ENCODE measurements around the gene ZGLP1.
A peak's percentile ranks its signal among the peaks of the same experiment; 100 is the strongest.
"Not testable (repeated sequence)": the region's sequence is repeated elsewhere in the genome, so short reads cannot be mapped to it uniquely, and the experiment has no call there.

The ZGLP1 gene

DNA sequence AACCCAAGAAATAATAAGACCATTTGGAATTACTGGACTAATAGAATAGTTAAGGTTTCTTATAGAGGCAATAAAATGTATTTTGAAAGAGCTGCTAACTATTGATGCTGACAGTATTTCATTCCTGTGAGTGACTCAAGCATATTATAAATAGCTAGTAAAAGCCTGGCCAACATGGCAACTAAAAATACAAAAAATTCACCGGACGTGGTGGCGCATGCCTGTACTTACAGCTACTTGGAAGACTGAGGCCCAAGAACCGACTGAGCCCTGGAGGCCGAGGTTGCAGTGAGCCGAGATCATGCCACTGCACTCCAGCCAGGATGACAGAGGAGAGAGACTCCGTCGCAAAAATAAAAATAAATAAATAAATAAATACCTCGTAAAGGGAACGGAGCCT, 35.2 kb upstream of the ZGLP1 start:
- peaks cover 4% of the 10 kb centered on the region for H3K36me3 ChIP-seq
- H3K27me3 ChIP-seq (ENCODE audit: insufficient read depth, low read depth, severe bottlenecking), result no peaks in the 10 kb centered on the region
- H3K4me3 ChIP-seq (ENCODE audit: low read depth, low read length), result no peak overlapping the region
- DNase-seq, result no peak
- TF ChIP-seq, protein P1, sequence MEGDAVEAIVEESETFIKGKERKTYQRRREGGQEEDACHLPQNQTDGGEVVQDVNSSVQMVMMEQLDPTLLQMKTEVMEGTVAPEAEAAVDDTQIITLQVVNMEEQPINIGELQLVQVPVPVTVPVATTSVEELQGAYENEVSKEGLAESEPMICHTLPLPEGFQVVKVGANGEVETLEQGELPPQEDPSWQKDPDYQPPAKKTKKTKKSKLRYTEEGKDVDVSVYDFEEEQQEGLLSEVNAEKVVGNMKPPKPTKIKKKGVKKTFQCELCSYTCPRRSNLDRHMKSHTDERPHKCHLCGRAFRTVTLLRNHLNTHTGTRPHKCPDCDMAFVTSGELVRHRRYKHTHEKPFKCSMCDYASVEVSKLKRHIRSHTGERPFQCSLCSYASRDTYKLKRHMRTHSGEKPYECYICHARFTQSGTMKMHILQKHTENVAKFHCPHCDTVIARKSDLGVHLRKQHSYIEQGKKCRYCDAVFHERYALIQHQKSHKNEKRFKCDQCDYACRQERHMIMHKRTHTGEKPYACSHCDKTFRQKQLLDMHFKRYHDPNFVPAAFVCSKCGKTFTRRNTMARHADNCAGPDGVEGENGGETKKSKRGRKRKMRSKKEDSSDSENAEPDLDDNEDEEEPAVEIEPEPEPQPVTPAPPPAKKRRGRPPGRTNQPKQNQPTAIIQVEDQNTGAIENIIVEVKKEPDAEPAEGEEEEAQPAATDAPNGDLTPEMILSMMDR (IDR thresholded peaks at IDR 0.05; ENCODE audit: low read depth, low read length), result no peak
- no peak overlapping the region for H3K27ac ChIP-seq
- no peaks in the 10 kb centered on the region for H3K9me3 ChIP-seq (ENCODE audit: severe bottlenecking)

DNA sequence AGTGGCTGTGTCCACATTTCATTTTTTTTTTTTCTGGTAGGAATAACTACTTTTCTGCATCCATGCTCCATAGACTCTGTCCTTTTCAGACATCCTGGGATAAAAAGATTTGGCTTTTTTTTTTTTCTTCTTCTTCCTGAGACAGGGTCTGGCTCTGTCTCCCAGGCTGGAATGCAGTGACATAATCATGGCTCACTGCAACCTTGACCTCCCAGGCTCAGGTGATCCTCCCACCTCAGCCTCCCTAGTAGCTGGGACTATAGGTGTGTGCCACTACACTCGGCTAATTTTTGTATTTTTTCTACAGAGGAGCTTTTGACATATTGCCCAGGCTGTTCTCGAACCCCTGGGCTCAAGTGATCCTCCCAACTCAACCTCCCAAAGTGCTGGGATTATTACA, 33.9 kb upstream of the ZGLP1 start:
- TF ChIP-seq, protein P1 (IDR thresholded peaks at IDR 0.05; ENCODE audit: low read depth, low read length), result no peak
- Histone ChIP-seq H3K4me3 (ENCODE audit: low read depth, low read length) (no peak overlapping the region), H3K27me3 (ENCODE audit: insufficient read depth, low read depth, severe bottlenecking) (no peaks in the 10 kb centered on the region), H3K9me3 (ENCODE audit: severe bottlenecking) (no peaks in the 10 kb centered on the region), H3K27ac (no peak overlapping the region), H3K36me3 (no peaks in the 10 kb centered on the region)
- no peak for DNase-seq

DNA sequence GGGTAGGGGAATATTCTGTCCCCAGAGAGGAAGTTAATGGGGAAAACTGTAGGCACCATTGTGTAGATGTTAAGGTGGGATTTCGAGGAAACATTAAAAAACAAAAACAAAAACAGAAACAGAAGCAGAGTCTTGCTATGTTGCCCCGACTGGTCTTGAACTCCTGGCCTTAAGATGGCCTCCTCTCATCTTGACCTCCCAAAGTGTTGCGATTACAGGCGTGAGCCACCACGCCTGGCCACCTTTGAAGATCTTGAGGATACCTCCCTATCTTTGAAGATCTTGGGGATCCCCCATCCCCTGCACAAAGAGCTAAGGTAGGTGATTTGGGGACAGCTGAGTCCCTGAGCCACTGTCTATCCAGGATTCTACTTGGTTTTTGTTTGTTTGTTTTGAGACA, 30.4 kb upstream of the ZGLP1 start:
- Histone ChIP-seq H3K9me3 (ENCODE audit: severe bottlenecking) (no peaks in the 10 kb centered on the region), H3K36me3 (peaks cover 1% of the 10 kb centered on the region), H3K27ac (no peak overlapping the region), H3K27me3 (ENCODE audit: insufficient read depth, low read depth, severe bottlenecking) (no peaks in the 10 kb centered on the region), H3K4me3 (ENCODE audit: low read depth, low read length) (no peak overlapping the region)
- no peak for DNase-seq
- TF ChIP-seq, protein P1 (IDR thresholded peaks at IDR 0.05; ENCODE audit: low read depth, low read length), result no peak

DNA sequence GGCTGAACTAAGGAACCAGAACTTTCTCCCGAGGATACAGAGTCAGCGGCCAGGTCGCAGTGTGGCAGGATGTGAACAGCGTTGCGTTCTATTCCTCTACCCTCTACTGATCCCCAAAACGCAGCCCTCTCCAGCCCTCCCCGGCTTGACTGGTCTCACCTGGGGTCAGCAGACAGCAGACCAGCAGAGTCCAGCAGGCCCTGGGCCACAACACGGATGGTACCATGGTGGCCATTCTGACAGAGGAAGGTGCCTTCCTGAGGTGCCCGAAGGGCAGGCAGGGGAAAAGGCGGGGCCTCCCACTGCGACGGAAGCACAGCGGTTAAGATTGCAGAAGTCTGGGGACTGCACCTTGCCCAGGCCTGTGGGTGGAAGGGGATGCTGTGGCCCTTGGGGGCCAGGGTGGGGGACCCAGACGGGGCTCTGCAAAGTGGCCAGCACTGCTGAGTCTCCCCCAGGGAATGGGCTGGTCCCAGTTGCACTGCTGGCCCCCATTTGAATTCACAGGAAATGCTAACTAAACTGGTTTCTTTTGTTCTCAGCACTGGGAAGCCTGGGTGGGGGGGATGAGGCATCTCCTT, 29.9 kb upstream of the ZGLP1 start, which contains the start of gene ICAM3:
ICAM3 (minus strand) TSS at position 245 of the 581 bp plus-strand sequence; CDS start at position 235, 10 bp downstream.
- no peak for DNase-seq
- Histone ChIP-seq H3K36me3 (peaks cover 6% of the 10 kb centered on the region), H3K27ac (no peak within 1 kb of the TSS), H3K27me3 (ENCODE audit: insufficient read depth, low read depth, severe bottlenecking) (no peaks in the 10 kb centered on the region), H3K4me3 (ENCODE audit: low read depth, low read length) (no peak within 1 kb of the TSS), H3K9me3 (ENCODE audit: severe bottlenecking) (no peaks in the 10 kb centered on the region)
- TF ChIP-seq, protein P1 (IDR thresholded peaks at IDR 0.05; ENCODE audit: low read depth, low read length), result no peak

DNA sequence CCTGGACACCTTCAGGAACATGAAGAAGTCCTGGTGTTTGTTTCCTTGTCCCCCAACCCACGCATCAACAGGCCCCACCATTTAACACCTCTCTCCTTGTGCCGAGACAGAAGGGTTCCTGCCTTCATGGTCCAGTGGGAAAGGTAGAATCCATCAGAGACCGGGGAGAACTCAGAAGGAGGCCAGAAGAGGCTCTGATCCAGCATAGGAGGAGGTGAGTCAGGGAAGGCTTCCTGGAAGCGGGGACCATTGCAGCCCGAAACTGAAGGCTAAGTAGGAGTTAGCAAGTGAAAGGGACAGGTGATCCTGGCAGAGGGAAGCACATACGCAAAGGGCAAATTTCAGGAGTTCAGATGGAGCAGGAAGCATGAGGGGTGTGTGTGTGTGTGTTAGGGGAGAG, 29.3 kb upstream of the ZGLP1 start:
- TF ChIP-seq, protein P1 (IDR thresholded peaks at IDR 0.05; ENCODE audit: low read depth, low read length), result no peak
- no peak for DNase-seq
- H3K9me3 ChIP-seq (ENCODE audit: severe bottlenecking), result no peaks in the 10 kb centered on the region
- no peaks in the 10 kb centered on the region for H3K27me3 ChIP-seq (ENCODE audit: insufficient read depth, low read depth, severe bottlenecking)
- H3K4me3 ChIP-seq (ENCODE audit: low read depth, low read length), result no peak overlapping the region
- no peak overlapping the region for H3K27ac ChIP-seq
- H3K36me3 ChIP-seq, result peaks cover 7% of the 10 kb centered on the region

DNA sequence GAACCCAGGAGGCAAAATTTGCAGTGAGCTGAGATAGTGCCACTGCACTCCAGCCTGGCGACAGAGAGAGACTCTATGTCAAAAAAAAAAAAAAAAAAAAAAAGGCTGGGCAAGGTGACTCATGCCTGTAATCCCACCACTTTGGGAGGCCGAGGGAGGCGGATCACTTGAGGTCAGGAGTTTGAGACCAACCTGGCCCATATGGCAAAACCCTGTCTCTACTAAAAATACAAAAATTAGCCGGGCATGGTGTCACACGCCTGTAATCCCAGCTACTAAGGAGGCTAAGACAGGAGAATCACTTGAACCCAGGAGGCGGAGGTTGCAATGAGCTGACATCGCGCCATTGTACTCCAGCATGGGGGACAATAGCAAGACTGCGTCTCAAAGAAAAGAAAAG, 27.1 kb upstream of the ZGLP1 start:
- Histone ChIP-seq H3K36me3 (peaks cover 20% of the 10 kb centered on the region), H3K27ac (peak overlapping the region; percentile 65; the same call in 1 of the 2 replicates)
- peak; percentile 74 for DNase-seq
- not testable (repeated sequence) for H3K27me3 ChIP-seq (ENCODE audit: insufficient read depth, low read depth, severe bottlenecking); H3K4me3 ChIP-seq (ENCODE audit: low read depth, low read length); H3K9me3 ChIP-seq (ENCODE audit: severe bottlenecking)
